Effector memory CD4-positive, alpha-beta T cell (primary cell): ENCODE measurements around the gene HEXA.
A peak's percentile ranks its signal among the peaks of the same experiment; 100 is the strongest.
"Not testable (repeated sequence)": the region's sequence is repeated elsewhere in the genome, so short reads cannot be mapped to it uniquely, and the experiment has no call there.

Source experiments
- DNase-seq, 3 donors: peaks; one replicate each; pipeline ENCODE4 v3.0.0-alpha.2; 2020
- H3K27ac ChIP-seq: 2 replicates; pipeline ENCODE4 v1.7.0; 2013; ENCODE audit warnings: mild to moderate bottlenecking, low read length, moderate library complexity; ENCODE audit not compliant: insufficient read depth, poor library complexity, severe bottlenecking
- H3K27me3 ChIP-seq: replicated peaks from 2 replicates; pipeline ENCODE4 v1.7.0; 2013; ENCODE audit warnings: mild to moderate bottlenecking, low read length; ENCODE audit not compliant: insufficient read depth, control insufficient read depth, poor library complexity, severe bottlenecking
- H3K36me3 ChIP-seq: 2 replicates; pipeline ENCODE4 v1.7.0; 2013; ENCODE audit warnings: mild to moderate bottlenecking, low read length, moderate library complexity; ENCODE audit not compliant: control insufficient read depth, insufficient read depth
- H3K4me1 ChIP-seq: 2 replicates; pipeline ENCODE4 v1.7.0; 2013; ENCODE audit warnings: low read length, mild to moderate bottlenecking; ENCODE audit not compliant: control insufficient read depth, insufficient read depth, poor library complexity, severe bottlenecking
- H3K4me3 ChIP-seq: 2 replicates; pipeline ENCODE4 v1.7.0; 2013; ENCODE audit warnings: low read length, low read depth, mild to moderate bottlenecking; ENCODE audit not compliant: insufficient read depth, poor library complexity, severe bottlenecking
- H3K9me3 ChIP-seq: 2 replicates; pipeline ENCODE4 v1.7.0; 2013; ENCODE audit warnings: mild to moderate bottlenecking, low read length, moderate library complexity; ENCODE audit not compliant: control insufficient read depth

HEXA gene

DNA sequence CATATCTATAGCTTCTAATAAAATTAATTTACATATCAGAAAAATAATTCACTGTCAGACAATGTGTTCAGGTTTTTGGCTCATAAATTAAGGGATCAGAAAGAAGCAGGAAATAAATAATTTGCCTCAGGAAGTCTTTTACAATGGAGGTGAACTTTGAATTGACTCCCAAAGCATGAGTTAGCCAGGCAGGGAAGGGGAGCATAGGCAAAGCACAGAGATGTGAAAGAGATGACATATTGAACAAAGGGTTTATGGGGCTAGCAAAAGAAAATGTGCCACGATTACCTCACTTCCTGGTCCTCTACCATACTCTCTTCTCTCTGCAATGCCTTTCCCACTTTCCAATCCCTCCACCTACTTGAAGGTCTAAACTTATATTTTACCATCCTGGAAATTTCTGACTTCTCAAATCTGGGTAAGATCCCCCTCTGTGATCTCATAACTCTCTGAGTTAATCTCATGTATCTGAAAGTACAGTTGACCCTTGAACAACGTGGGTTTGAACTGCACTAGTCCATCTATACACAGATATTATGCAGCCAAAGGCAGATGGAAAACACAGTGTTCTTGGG lies 4.1 kb upstream of the HEXA start:
- H3K4me3 ChIP-seq = no peak overlapping the region
- peaks cover 18% of the 10 kb centered on the region for H3K4me1 ChIP-seq
- no peak for DNase-seq
- no peaks in the 10 kb centered on the region for H3K9me3 ChIP-seq
- H3K36me3 ChIP-seq = no peaks in the 10 kb centered on the region
- H3K27ac ChIP-seq = no peak overlapping the region
- no peaks in the 10 kb centered on the region for H3K27me3 ChIP-seq

DNA sequence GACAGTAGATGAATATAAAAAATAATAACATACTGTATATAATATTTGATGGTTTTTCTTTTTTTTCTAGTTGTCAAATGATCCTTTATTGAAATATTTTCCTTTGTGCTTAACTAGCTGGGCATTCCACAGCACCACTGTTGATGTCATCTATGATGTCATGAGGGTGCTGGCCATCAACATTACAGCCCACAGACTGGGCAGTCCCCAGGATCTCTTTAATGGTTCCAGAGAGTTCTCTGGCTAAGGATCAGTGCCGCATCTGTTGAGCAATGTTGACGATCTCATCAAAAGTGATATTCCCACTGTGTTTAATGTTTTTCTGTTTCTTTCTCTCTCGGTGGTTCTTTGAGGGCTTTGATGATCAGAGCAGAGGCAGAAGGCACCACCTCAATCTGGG lies 3.3 kb upstream of the HEXA start:
- H3K4me1 ChIP-seq = peaks cover 26% of the 10 kb centered on the region
- not testable (repeated sequence) for H3K9me3 ChIP-seq, DNase-seq, H3K4me3 ChIP-seq, H3K27me3 ChIP-seq, H3K36me3 ChIP-seq, H3K27ac ChIP-seq

DNA sequence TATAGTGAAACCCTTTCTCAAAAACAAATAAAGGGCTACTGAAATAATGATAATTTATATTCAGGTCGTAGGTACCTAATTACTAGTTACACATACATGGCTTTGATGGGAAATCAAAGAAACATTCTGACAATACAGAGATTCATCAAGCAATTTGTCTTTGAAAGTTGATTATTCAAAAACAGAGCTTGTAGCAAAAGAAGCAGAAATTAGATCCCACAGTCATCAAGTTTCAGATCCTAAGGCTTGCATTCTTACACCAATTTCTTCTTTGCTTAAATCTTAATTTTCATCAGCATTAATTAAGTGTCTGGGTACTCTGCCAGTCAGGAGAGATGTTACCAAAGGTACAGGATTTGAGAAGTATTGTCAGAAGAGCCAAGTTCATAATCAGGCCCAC lies 1.5 kb upstream of the HEXA start:
- Histone ChIP-seq H3K27ac (peak overlapping the region; percentile 83), H3K9me3 (no peaks in the 10 kb centered on the region), H3K4me3 (no peak overlapping the region), H3K4me1 (peaks cover 28% of the 10 kb centered on the region), H3K36me3 (no peaks in the 10 kb centered on the region), H3K27me3 (no peaks in the 10 kb centered on the region)
- DNase-seq = no peak

DNA sequence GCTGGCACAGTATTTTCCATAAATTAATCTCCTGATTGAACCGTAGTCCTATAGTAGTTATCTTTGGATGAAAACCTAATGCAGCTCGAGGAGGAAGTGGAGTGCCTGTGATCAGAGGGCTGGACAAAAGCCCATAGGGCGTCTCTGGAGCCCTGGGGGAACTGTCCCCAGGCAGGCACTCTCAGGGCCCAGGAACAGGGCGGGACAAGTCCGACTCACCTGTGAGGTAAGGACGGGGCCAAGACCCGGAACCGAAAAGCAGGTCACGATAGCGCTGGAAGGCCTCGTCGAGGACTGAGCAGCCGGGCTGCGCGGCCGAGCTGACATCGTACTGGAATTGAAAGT lies 341 bp downstream of the HEXA start:
- no peaks in the 10 kb centered on the region for H3K9me3 ChIP-seq
- H3K27me3 ChIP-seq = no peaks in the 10 kb centered on the region
- H3K4me1 ChIP-seq = peaks cover 28% of the 10 kb centered on the region
- peak overlapping the region; percentile 85 for H3K4me3 ChIP-seq
- H3K27ac ChIP-seq = peak overlapping the region; percentile 83
- no peaks in the 10 kb centered on the region for H3K36me3 ChIP-seq
- DNase-seq = no peak

DNA sequence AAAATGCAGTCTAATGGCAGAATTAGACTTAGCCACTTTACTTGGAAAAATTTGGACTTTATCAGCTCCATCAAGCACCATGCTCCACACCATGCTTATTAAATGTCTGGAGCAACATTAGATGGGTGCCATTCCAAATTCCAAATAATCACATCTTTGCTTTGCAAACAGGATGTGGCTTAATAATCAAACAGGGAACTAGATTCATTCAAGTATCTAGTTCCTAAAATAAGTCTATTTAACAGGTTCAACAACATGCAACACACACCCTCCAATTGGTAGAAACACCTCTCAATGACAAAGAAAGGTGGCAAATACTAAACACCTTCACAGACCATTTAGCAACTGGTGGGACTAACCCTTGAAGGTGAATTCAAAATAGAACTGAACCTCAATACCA lies 3.5 kb downstream of the HEXA start:
- no peak overlapping the region for H3K27ac ChIP-seq
- H3K4me1 ChIP-seq = peaks cover 27% of the 10 kb centered on the region
- H3K9me3 ChIP-seq = no peaks in the 10 kb centered on the region
- no peaks in the 10 kb centered on the region for H3K27me3 ChIP-seq
- peaks cover 8% of the 10 kb centered on the region for H3K36me3 ChIP-seq
- DNase-seq = no peak
- no peak overlapping the region for H3K4me3 ChIP-seq

DNA sequence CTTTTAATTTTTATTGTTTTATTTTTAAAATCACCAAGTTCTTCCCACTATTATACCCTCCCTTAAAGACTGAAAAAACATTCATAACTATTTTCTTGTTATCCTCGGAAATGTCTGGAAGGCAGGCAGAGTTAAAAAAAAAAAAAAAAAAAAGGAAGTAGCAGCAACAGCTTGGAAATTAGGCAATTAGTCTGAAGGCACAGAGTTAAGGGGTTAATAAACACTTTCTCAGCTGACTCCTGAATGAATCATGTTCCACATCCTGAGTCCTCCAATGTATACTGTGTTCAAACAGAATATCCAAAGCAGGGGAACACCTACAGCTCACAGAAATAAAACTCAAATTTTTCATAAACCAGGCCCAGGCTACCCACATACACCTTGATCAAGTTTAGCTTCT lies 5.8 kb downstream of the HEXA start:
- H3K4me1 ChIP-seq = peaks cover 16% of the 10 kb centered on the region
- no peak overlapping the region for H3K4me3 ChIP-seq
- no peak overlapping the region for H3K27ac ChIP-seq
- DNase-seq = no peak
- H3K27me3 ChIP-seq = no peaks in the 10 kb centered on the region
- H3K9me3 ChIP-seq = no peaks in the 10 kb centered on the region
- peaks cover 8% of the 10 kb centered on the region for H3K36me3 ChIP-seq

DNA sequence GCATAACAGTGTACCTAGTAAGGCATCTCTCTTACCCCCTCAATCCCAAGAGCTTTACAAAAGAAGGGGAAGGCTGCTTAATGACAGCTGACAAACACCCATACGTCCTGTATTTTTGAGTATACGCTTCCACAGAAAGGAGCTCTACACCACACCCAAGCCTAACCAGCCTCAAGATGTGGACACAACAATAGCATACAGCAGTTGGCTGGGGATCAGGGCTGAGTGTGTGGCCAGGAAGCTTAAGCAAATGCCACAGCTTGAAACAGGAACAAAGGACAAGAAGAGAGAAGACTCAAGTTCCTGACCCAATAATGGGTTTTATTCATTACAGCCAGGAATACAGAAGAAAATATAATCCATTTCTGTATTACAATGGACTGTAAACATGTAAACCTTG lies 6.9 kb downstream of the HEXA start:
- Histone ChIP-seq H3K36me3 (peaks cover 8% of the 10 kb centered on the region), H3K27ac (no peak overlapping the region), H3K9me3 (no peaks in the 10 kb centered on the region), H3K4me3 (no peak overlapping the region), H3K27me3 (no peaks in the 10 kb centered on the region), H3K4me1 (peaks cover 6% of the 10 kb centered on the region)
- no peak for DNase-seq

DNA sequence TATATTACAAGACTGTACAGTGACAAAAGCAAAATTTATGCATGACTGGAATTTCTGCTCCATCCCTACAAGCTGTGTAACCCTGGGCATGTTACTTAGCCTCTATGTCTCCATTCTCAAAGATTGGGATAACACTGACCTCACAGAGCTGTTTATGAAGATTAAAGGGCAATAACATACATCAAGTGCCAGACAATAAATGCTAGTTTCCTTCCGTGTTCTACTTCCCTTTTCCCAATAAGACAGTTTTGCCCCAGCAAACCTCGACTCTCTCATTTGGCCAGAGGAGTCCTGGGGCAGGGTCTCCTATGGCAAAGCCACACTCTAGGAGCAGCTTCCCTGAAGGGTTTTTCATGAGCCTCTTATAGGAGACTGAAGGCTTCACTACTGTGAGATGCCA lies 7.5 kb downstream of the HEXA start:
- H3K27me3 ChIP-seq = no peaks in the 10 kb centered on the region
- no peak overlapping the region for H3K27ac ChIP-seq
- peaks cover 8% of the 10 kb centered on the region for H3K36me3 ChIP-seq
- no peak for DNase-seq
- peaks cover 6% of the 10 kb centered on the region for H3K4me1 ChIP-seq
- no peak overlapping the region for H3K4me3 ChIP-seq
- H3K9me3 ChIP-seq = no peaks in the 10 kb centered on the region

DNA sequence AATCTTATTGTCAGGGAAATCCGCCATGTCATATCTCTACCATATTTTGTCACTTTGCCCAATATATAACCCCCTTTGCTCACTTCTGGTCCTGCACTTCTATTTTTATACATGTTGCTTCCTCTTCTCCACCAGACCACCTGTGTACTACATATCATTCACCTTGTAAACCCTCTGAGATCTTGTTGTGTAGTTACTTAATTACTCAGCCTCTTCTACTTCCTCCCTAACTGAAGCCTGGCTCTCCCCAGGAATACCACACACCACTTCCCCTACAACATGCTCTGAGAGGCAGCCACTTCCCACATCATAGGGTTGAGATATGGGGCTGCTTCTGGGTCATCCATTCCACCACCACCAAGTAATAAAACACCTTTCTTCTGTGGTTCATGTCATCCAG lies 10.0 kb downstream of the HEXA start:
- peak in 1 of 3 donors; percentile 7 for DNase-seq
- peaks cover 6% of the 10 kb centered on the region for H3K4me1 ChIP-seq
- no peak overlapping the region for H3K4me3 ChIP-seq
- H3K9me3 ChIP-seq = no peaks in the 10 kb centered on the region
- no peak overlapping the region for H3K27ac ChIP-seq
- no peaks in the 10 kb centered on the region for H3K27me3 ChIP-seq
- peaks cover 8% of the 10 kb centered on the region for H3K36me3 ChIP-seq

DNA sequence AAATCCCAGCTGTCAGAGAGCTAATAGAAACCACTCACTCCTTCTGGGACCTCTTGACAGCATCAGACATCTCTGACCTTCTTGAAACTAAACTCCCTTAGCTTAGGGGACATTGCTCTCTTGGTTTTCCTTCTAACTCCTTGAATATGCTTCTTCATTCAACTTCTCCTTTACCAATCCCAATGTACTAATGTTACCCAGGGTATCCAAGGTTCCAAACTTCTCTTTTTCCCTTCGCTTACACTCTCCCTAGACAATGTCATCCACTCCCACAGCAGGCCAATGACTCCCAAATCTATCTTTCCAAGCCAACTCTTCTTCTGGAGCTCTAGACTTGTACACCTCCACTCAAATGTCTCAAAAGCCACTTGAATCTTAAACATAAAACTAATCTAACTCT lies 14.6 kb downstream of the HEXA start:
- no peak overlapping the region for H3K27ac ChIP-seq
- peaks cover 10% of the 10 kb centered on the region for H3K36me3 ChIP-seq
- H3K4me1 ChIP-seq = peaks cover 11% of the 10 kb centered on the region
- H3K27me3 ChIP-seq = no peaks in the 10 kb centered on the region
- H3K4me3 ChIP-seq = no peak overlapping the region
- H3K9me3 ChIP-seq = no peaks in the 10 kb centered on the region
- no peak for DNase-seq
